Measurements from ENCODE around the gene HVCN1.

Gene HVCN1

DNA sequence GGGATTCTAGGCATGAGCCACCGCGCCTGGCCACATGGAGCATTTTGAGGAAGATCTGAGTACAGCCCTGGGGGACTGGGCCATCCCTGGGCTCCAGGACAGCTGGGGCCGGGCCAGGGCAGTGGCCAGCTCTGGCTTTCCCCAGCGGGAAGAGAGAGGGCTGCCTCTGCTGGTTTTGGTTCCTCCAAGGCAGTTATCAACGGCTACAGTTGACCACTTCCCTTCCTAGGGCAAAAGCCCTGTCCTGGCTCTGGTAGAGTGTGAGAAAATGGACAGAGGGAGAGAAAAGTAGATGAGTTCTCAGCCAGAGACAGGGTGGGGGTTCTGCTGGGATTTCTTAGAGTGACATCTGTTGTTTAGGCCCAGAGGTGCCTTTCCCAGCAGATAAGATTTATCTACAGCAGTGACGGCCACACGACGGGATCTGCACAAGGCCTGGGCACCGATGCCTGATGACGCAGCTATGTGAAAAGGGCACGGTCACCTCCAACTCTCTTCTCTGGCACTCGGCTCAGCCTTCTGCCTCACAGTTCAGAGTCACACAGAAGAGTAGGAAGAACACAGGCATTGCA, 5.5 kb upstream of the HVCN1 start:
- H3K4me1 ChIP-seq (ENCODE audit: insufficient read depth, low read length, severe bottlenecking), result peaks cover 39% of the 10 kb centered on the region
- H3K27ac ChIP-seq (ENCODE audit: low read depth, low read length, poor library complexity, severe bottlenecking), result peak overlapping the region; percentile 77
- H3K4me2 ChIP-seq (ENCODE audit: low read length), result no peak overlapping the region
- no peak overlapping the region for H3K4me3 ChIP-seq (ENCODE audit: low read depth, low read length, poor library complexity, severe bottlenecking)
- H4K20me1 ChIP-seq (ENCODE audit: insufficient read depth, low read length), result no peaks in the 10 kb centered on the region
- no peaks in the 10 kb centered on the region for H3K9me3 ChIP-seq (ENCODE audit: low read length)
- H3K9me2 ChIP-seq (ENCODE audit: low read depth, low read length), result no peaks in the 10 kb centered on the region
- no peak for TF ChIP-seq EZH2 (IDR thresholded peaks at IDR 0.05; ENCODE audit: borderline replicate concordance, low read length)
- TF ChIP-seq, protein P1, sequence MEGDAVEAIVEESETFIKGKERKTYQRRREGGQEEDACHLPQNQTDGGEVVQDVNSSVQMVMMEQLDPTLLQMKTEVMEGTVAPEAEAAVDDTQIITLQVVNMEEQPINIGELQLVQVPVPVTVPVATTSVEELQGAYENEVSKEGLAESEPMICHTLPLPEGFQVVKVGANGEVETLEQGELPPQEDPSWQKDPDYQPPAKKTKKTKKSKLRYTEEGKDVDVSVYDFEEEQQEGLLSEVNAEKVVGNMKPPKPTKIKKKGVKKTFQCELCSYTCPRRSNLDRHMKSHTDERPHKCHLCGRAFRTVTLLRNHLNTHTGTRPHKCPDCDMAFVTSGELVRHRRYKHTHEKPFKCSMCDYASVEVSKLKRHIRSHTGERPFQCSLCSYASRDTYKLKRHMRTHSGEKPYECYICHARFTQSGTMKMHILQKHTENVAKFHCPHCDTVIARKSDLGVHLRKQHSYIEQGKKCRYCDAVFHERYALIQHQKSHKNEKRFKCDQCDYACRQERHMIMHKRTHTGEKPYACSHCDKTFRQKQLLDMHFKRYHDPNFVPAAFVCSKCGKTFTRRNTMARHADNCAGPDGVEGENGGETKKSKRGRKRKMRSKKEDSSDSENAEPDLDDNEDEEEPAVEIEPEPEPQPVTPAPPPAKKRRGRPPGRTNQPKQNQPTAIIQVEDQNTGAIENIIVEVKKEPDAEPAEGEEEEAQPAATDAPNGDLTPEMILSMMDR (IDR thresholded peaks at IDR 0.05; ENCODE audit: low read length), result no peak
- H3K27me3 ChIP-seq (ENCODE audit: insufficient read depth, low read length), result no peaks in the 10 kb centered on the region
- H3K36me3 ChIP-seq (ENCODE audit: insufficient read depth, low read length), result no peaks in the 10 kb centered on the region
- no peaks in the 10 kb centered on the region for H3K79me2 ChIP-seq (ENCODE audit: insufficient read depth, low read length)
- H2AFZ ChIP-seq (ENCODE audit: low read length), result no peak overlapping the region
- no peaks in the 10 kb centered on the region for H3F3A ChIP-seq (ENCODE audit: insufficient read depth, low read length)
- peak overlapping the region; percentile 27; the same call in 1 of the 2 replicates for H3K9ac ChIP-seq (ENCODE audit: low read length)

DNA sequence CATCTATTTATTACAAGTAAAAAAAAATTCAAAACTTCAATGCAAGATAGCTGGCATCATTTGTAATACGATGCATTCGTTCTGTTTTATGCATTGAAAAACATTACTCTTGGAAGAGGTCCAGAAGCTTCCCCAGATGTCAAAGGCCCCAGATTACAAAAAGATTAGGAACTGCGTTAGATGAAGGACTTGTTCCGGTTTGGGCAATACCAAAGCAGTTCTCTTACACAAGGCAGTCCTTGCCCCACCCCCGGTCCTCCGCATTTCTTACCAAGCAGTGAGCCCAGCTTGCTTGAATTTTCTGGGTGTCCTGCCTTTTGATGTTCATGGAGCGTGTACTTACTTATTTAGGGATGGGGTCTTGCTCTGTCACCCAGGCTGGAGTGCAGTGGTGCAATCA, 4.8 kb upstream of the HVCN1 start:
- no peaks in the 10 kb centered on the region for H3K36me3 ChIP-seq (ENCODE audit: insufficient read depth, low read length)
- no peak overlapping the region for H2AFZ ChIP-seq (ENCODE audit: low read length)
- H4K20me1 ChIP-seq (ENCODE audit: insufficient read depth, low read length), result no peaks in the 10 kb centered on the region
- H3K4me1 ChIP-seq (ENCODE audit: insufficient read depth, low read length, severe bottlenecking), result peaks cover 42% of the 10 kb centered on the region
- no peaks in the 10 kb centered on the region for H3F3A ChIP-seq (ENCODE audit: insufficient read depth, low read length)
- peak overlapping the region; percentile 19; the same call in 1 of the 2 replicates for H3K4me2 ChIP-seq (ENCODE audit: low read length)
- H3K9me3 ChIP-seq (ENCODE audit: low read length), result no peaks in the 10 kb centered on the region
- H3K9ac ChIP-seq (ENCODE audit: low read length), result peak overlapping the region; percentile 27; the same call in 1 of the 2 replicates
- no peak overlapping the region for H3K4me3 ChIP-seq (ENCODE audit: low read depth, low read length, poor library complexity, severe bottlenecking)
- H3K27ac ChIP-seq (ENCODE audit: low read depth, low read length, poor library complexity, severe bottlenecking), result peak overlapping the region; percentile 77
- TF ChIP-seq, protein P1 (IDR thresholded peaks at IDR 0.05; ENCODE audit: low read length), result no peak
- TF ChIP-seq EZH2 (IDR thresholded peaks at IDR 0.05; ENCODE audit: borderline replicate concordance, low read length), result no peak
- H3K79me2 ChIP-seq (ENCODE audit: insufficient read depth, low read length), result no peaks in the 10 kb centered on the region
- no peaks in the 10 kb centered on the region for H3K27me3 ChIP-seq (ENCODE audit: insufficient read depth, low read length)
- no peaks in the 10 kb centered on the region for H3K9me2 ChIP-seq (ENCODE audit: low read depth, low read length)

DNA sequence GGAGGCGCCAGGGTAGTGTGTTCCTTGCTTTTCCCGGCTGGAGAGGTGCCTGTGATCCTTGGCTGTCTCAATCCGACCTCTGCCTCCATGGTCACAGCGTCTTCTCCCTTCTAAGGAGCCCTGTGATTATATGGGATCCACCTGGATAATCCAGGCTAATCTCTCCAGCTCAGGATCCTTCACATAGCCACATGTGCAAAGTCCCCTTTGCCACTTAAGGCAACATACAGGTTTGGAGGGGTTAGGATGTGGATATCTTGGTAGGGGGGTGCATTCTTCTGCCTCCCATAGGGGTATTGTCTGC, 1.2 kb upstream of the HVCN1 start:
- no peaks in the 10 kb centered on the region for H3F3A ChIP-seq (ENCODE audit: insufficient read depth, low read length)
- H3K36me3 ChIP-seq (ENCODE audit: insufficient read depth, low read length), result peaks cover 11% of the 10 kb centered on the region; the same call in 1 of the 2 replicates
- H4K20me1 ChIP-seq (ENCODE audit: insufficient read depth, low read length), result no peaks in the 10 kb centered on the region
- TF ChIP-seq EZH2 (IDR thresholded peaks at IDR 0.05; ENCODE audit: borderline replicate concordance, low read length), result no peak
- TF ChIP-seq, protein P1 (IDR thresholded peaks at IDR 0.05; ENCODE audit: low read length), result no peak
- no peaks in the 10 kb centered on the region for H3K9me3 ChIP-seq (ENCODE audit: low read length)
- peak overlapping the region; percentile 95 for H3K27ac ChIP-seq (ENCODE audit: low read depth, low read length, poor library complexity, severe bottlenecking)
- no peak overlapping the region for H3K9ac ChIP-seq (ENCODE audit: low read length)
- H2AFZ ChIP-seq (ENCODE audit: low read length), result no peak overlapping the region
- H3K4me2 ChIP-seq (ENCODE audit: low read length), result no peak overlapping the region
- no peak overlapping the region for H3K4me3 ChIP-seq (ENCODE audit: low read depth, low read length, poor library complexity, severe bottlenecking)
- no peaks in the 10 kb centered on the region for H3K27me3 ChIP-seq (ENCODE audit: insufficient read depth, low read length)
- H3K9me2 ChIP-seq (ENCODE audit: low read depth, low read length), result no peaks in the 10 kb centered on the region
- H3K4me1 ChIP-seq (ENCODE audit: insufficient read depth, low read length, severe bottlenecking), result peaks cover 66% of the 10 kb centered on the region
- H3K79me2 ChIP-seq (ENCODE audit: insufficient read depth, low read length), result no peaks in the 10 kb centered on the region
